Karpas-422 (cell line): ENCODE data around the gene GALNT2. TPM values are rescaled to one million over a fixed set of nuclear protein-coding genes. Genes with fewer than 3 reads are reported as not detected.

Experiments
- DNase-seq: peaks from one replicate; pipeline ENCODE4 v3.0.0-alpha.2; 2015
- H2AFZ ChIP-seq: fragments of 200-600 bp; sonication (generic); 2 replicates; pipeline ENCODE4 v1.6.1; 2014; ENCODE audit warnings: antibody characterized with exemption, low read length, mixed read lengths
- H3K27ac ChIP-seq: fragments of 200-600 bp; sonication (generic); 2 replicates; pipeline ENCODE4 v1.5.1; 2014; ENCODE audit warnings: mild to moderate bottlenecking, low read length, moderate library complexity
- H3K27me3 ChIP-seq: fragments of 200-600 bp; sonication (generic); 2 replicates; pipeline ENCODE4 v1.6.1; 2014; ENCODE audit warnings: low read length, mixed read lengths
- H3K36me3 ChIP-seq: fragments of 200-600 bp; sonication (generic); 2 replicates; pipeline ENCODE4 v1.6.1; 2014; ENCODE audit warnings: low read length, mixed read lengths; ENCODE audit not compliant: insufficient read depth
- H3K4me1 ChIP-seq: fragments of 200-600 bp; sonication (generic); 2 replicates; pipeline ENCODE4 v1.6.1; 2014; ENCODE audit warnings: mild to moderate bottlenecking, low read length, mixed read lengths
- H3K4me2 ChIP-seq: fragments of 200-600 bp; sonication (generic); 2 replicates; pipeline ENCODE4 v1.6.1; 2014; ENCODE audit warnings: low read length, low read depth, mild to moderate bottlenecking; ENCODE audit not compliant: poor library complexity, severe bottlenecking
- H3K4me3 ChIP-seq: fragments of 200-600 bp; sonication (generic); 2 replicates; pipeline ENCODE4 v1.5.1; 2014; ENCODE audit warnings: mild to moderate bottlenecking, antibody characterized with exemption, low read length, mixed read lengths
- H3K79me2 ChIP-seq: fragments of 200-600 bp; sonication (generic); 2 replicates; pipeline ENCODE4 v1.6.1; 2014; ENCODE audit warnings: mild to moderate bottlenecking, low read length, mixed read lengths
- H3K9ac ChIP-seq: fragments of 200-600 bp; sonication (generic); 2 replicates; pipeline ENCODE4 v1.6.0; 2014; ENCODE audit warnings: low read length
- H3K9me2 ChIP-seq: fragments of 200-600 bp; sonication (generic), shearing (Covaris generic); replicated peaks from 2 replicates; pipeline ENCODE4 v1.6.0; 2014; ENCODE audit warnings: mild to moderate bottlenecking, low read length, moderate library complexity; ENCODE audit not compliant: insufficient read depth
- H3K9me3 ChIP-seq: fragments of 300-700, 200-600 bp; sonication (generic); 2 replicates; pipeline ENCODE4 v1.6.1; 2014; ENCODE audit warnings: low read length, mixed read lengths
- H4K20me1 ChIP-seq: fragments of 200-600 bp; sonication (generic); 2 replicates; pipeline ENCODE4 v1.6.1; 2014; ENCODE audit warnings: mild to moderate bottlenecking, antibody characterized with exemption, low read length, low read depth; ENCODE audit not compliant: insufficient read depth
- total RNA-seq: library from RNA; depleted of rRNA; stranded (reverse); fragments of >200 nt; shearing (Covaris generic); gene quantifications from 2 replicates; pipeline ENCODE4 v1.2.3, GENCODE V29; 2014; ENCODE audit warnings: low replicate concordance

The GALNT2 gene
- total RNA-seq, 1 experiment from 2014 or later = 2.7 TPM

- Histone ChIP-seq H3K79me2 (no peaks in the 10 kb centered on the region), H3K4me3 (no peak overlapping the region)
These were observed 80.5 kb downstream of the GALNT2 start for GRCh38 chr1:230147253-230148125.

GRCh38 chr1:230148126-230148652, 81.2 kb downstream of the GALNT2 start:
- no peak overlapping the region for H3K4me2 ChIP-seq
- no peaks in the 10 kb centered on the region for H3K27me3 ChIP-seq
- H4K20me1 ChIP-seq = peaks cover 46% of the 10 kb centered on the region
- H3K9me3 ChIP-seq = no peaks in the 10 kb centered on the region
- DNase-seq = no peak
- H3K4me1 ChIP-seq = peaks cover 5% of the 10 kb centered on the region; the same call in 1 of the 2 replicates
- H3K79me2 ChIP-seq = no peaks in the 10 kb centered on the region
- H2AFZ ChIP-seq = no peak overlapping the region
- H3K4me3 ChIP-seq = no peak overlapping the region
- no peaks in the 10 kb centered on the region for H3K9me2 ChIP-seq
- H3K36me3 ChIP-seq = no peaks in the 10 kb centered on the region
- no peak overlapping the region for H3K27ac ChIP-seq
- no peak overlapping the region for H3K9ac ChIP-seq

More at GRCh38 chr1:230147253-230148125, 80.5 kb downstream of the GALNT2 start:
- DNase-seq = no peak
- Histone ChIP-seq H3K36me3 (no peaks in the 10 kb centered on the region), H3K4me1 (peaks cover 5% of the 10 kb centered on the region; the same call in 1 of the 2 replicates), H3K9me2 (no peaks in the 10 kb centered on the region), H4K20me1 (peaks cover 48% of the 10 kb centered on the region), H3K4me2 (no peak overlapping the region), H3K27me3 (no peaks in the 10 kb centered on the region), H3K9me3 (no peaks in the 10 kb centered on the region), H3K9ac (no peak overlapping the region), H2AFZ (no peak overlapping the region), H3K27ac (no peak overlapping the region)

- no peak overlapping the region for H3K4me2 ChIP-seq
- no peaks in the 10 kb centered on the region for H3K9me2 ChIP-seq
- H2AFZ ChIP-seq = no peak overlapping the region
- no peaks in the 10 kb centered on the region for H3K27me3 ChIP-seq
- H3K9ac ChIP-seq = no peak overlapping the region
- H3K9me3 ChIP-seq = no peaks in the 10 kb centered on the region
- peaks cover 42% of the 10 kb centered on the region for H4K20me1 ChIP-seq
- H3K36me3 ChIP-seq = no peaks in the 10 kb centered on the region
- no peak overlapping the region for H3K4me3 ChIP-seq
- no peaks in the 10 kb centered on the region for H3K79me2 ChIP-seq
- no peak for DNase-seq
- peaks cover 5% of the 10 kb centered on the region; the same call in 1 of the 2 replicates for H3K4me1 ChIP-seq
- no peak overlapping the region for H3K27ac ChIP-seq
These were observed 81.9 kb downstream of the GALNT2 start for GRCh38 chr1:230148768-230149469.

- H3K27ac ChIP-seq = no peak overlapping the region
- no peaks in the 10 kb centered on the region for H3K79me2 ChIP-seq
- no peak for DNase-seq
- no peaks in the 10 kb centered on the region for H3K9me2 ChIP-seq
- H3K9ac ChIP-seq = no peak overlapping the region
- H4K20me1 ChIP-seq = peaks cover 32% of the 10 kb centered on the region; the same call in 1 of the 2 replicates
- H3K4me2 ChIP-seq = no peak overlapping the region
- H3K9me3 ChIP-seq = no peaks in the 10 kb centered on the region
- no peak overlapping the region for H3K4me3 ChIP-seq
- H2AFZ ChIP-seq = no peak overlapping the region
- H3K36me3 ChIP-seq = no peaks in the 10 kb centered on the region
- no peaks in the 10 kb centered on the region for H3K27me3 ChIP-seq
- H3K4me1 ChIP-seq = peaks cover 5% of the 10 kb centered on the region; the same call in 1 of the 2 replicates
These were observed 82.9 kb downstream of the GALNT2 start for GRCh38 chr1:230149751-230150584.

- Histone ChIP-seq H3K9me2 (no peaks in the 10 kb centered on the region), H3K4me3 (no peak overlapping the region), H3K36me3 (no peaks in the 10 kb centered on the region), H3K27ac (no peak overlapping the region), H2AFZ (no peak overlapping the region), H3K4me2 (no peak overlapping the region), H3K9ac (no peak overlapping the region), H3K27me3 (no peaks in the 10 kb centered on the region), H4K20me1 (peaks cover 37% of the 10 kb centered on the region; the same call in 1 of the 2 replicates), H3K9me3 (no peaks in the 10 kb centered on the region), H3K79me2 (no peaks in the 10 kb centered on the region), H3K4me1 (peaks cover 5% of the 10 kb centered on the region; the same call in 1 of the 2 replicates)
- DNase-seq = no peak
These were observed 83.6 kb downstream of the GALNT2 start for GRCh38 chr1:230150615-230151014.

- no peaks in the 10 kb centered on the region for H3K79me2 ChIP-seq
- H3K27me3 ChIP-seq = no peaks in the 10 kb centered on the region
- H3K4me2 ChIP-seq = no peak overlapping the region
- H3K4me3 ChIP-seq = no peak overlapping the region
- H3K4me1 ChIP-seq = no peaks in the 10 kb centered on the region; the same call in 1 of the 2 replicates
- H3K36me3 ChIP-seq = no peaks in the 10 kb centered on the region
- H3K9ac ChIP-seq = no peak overlapping the region
- peaks cover 30% of the 10 kb centered on the region; the same call in 1 of the 2 replicates for H4K20me1 ChIP-seq
- H3K27ac ChIP-seq = no peak overlapping the region
- no peaks in the 10 kb centered on the region for H3K9me3 ChIP-seq
- no peak overlapping the region for H2AFZ ChIP-seq
- no peak for DNase-seq
- no peaks in the 10 kb centered on the region for H3K9me2 ChIP-seq
These were observed 85.0 kb downstream of the GALNT2 start for GRCh38 chr1:230151924-230152468.

- Histone ChIP-seq H3K9me2 (no peaks in the 10 kb centered on the region), H3K4me3 (no peak overlapping the region), H3K27me3 (no peaks in the 10 kb centered on the region), H4K20me1 (peaks cover 24% of the 10 kb centered on the region; the same call in 1 of the 2 replicates), H3K4me2 (no peak overlapping the region), H2AFZ (no peak overlapping the region), H3K79me2 (no peaks in the 10 kb centered on the region), H3K9me3 (no peaks in the 10 kb centered on the region), H3K9ac (no peak overlapping the region), H3K36me3 (no peaks in the 10 kb centered on the region), H3K27ac (no peak overlapping the region), H3K4me1 (no peaks in the 10 kb centered on the region; the same call in 1 of the 2 replicates)
- DNase-seq = no peak
These were observed 86.0 kb downstream of the GALNT2 start for GRCh38 chr1:230152999-230153398.
